HCT116 (cell line): ENCODE results near the gene PCGF5. TPM values are rescaled to one million over a fixed set of nuclear protein-coding genes. Genes with fewer than 3 reads are reported as not detected.

Experiments used
- ATAC-seq: fragments of 200-7000 bp; cut with Tn5 transposase; 2 replicates; pipeline ENCODE4 v1.9.1; 2020; ENCODE audit warnings: mild to moderate bottlenecking, moderate library complexity
- BruUV-seq: library from RNA; stranded (reverse); fragments of 400-500 nt; replicated peaks from 2 replicates; lab custom pipeline; 2021; lab: Mats Ljungman, UMichigan
- CTCF ChIA-PET: fragments of 300-600 bp; sonication (Branson Sonifier 250); formaldehyde crosslinking; loops from one replicate; lab custom pipeline; 2021; ENCODE audit warnings: antibody characterized with exemption; lab: Charles Lee
- POLR2A ChIA-PET: fragments of 300-600, 350-600 bp; sonication (Branson Sonifier 250); formaldehyde crosslinking; loops from one replicate; lab custom pipeline; 2021; ENCODE audit warnings: antibody characterized with exemption; lab: Charles Lee
- RAD21 ChIA-PET, 2 experiments: fragments of 300-600 bp; sonication (Branson Sonifier 250); formaldehyde crosslinking; loops; one replicate each; lab custom pipeline; 2023; ENCODE audit warnings: low total read pairs in 2 of 2; ENCODE audit not compliant: uncharacterized antibody in 2 of 2, unreplicated experiment in 2 of 2, low non-redundant PET in 1 of 2; lab: Charles Lee
- DNase-seq: peaks from one replicate; pipeline ENCODE4 v3.0.0-alpha.2; 2010; ENCODE audit warnings: low read depth, low spot score
- H2AFZ ChIP-seq: fragments of 200-600 bp; shearing (Covaris generic), sonication (generic); 2 replicates; pipeline ENCODE4 v1.6.1; 2017; ENCODE audit warnings: low read depth, mixed run types, mixed read lengths, antibody characterized with exemption, low read length; ENCODE audit not compliant: poor library complexity, severe bottlenecking
- H3K27ac ChIP-seq: 2 replicates; pipeline ENCODE4 v1.5.1; 2012; ENCODE audit warnings: low read depth, low read length
- H3K27me3 ChIP-seq: fragments of 200-600 bp; sonication (generic); 2 replicates; pipeline ENCODE4 v1.6.1; 2016; ENCODE audit warnings: mixed run types, low read length, mixed read lengths; ENCODE audit not compliant: insufficient read depth
- H3K36me3 ChIP-seq, 2 experiments: fragments of 200-500 bp in 1 of 2; fragments of 200-600 bp in 1 of 2; sonication (Bioruptor generic) in 1 of 2; sonication (generic) in 1 of 2; 2 replicates each; pipeline versions ENCODE4 v1.5.1 to v1.6.1; 2014 to 2016; ENCODE audit warnings: low read length in 2 of 2, inconsistent platforms in 1 of 2, mixed read lengths in 1 of 2, mixed run types in 1 of 2; ENCODE audit not compliant: insufficient read depth in 2 of 2, control insufficient read depth in 1 of 2
- H3K4me1 ChIP-seq, 2 experiments: fragments of 200-600 bp in 1 of 2; sonication (generic) in 1 of 2; 2 replicates each; pipeline versions ENCODE4 v1.5.1 to v1.6.1; 2012 to 2017; ENCODE audit warnings: low read length in 2 of 2, inconsistent platforms in 1 of 2, mild to moderate bottlenecking in 1 of 2, mixed read lengths in 1 of 2, mixed run types in 1 of 2, moderate library complexity in 1 of 2; ENCODE audit not compliant: insufficient read depth in 2 of 2, control insufficient read depth in 1 of 2
- H3K4me2 ChIP-seq: fragments of 200-600 bp; sonication (generic); 2 replicates; pipeline ENCODE4 v1.6.1; 2017; ENCODE audit warnings: mixed run types, low read length, mixed read lengths
- H3K4me3 ChIP-seq, 2 experiments: fragments of 200-600 bp in 1 of 2; sonication (generic) in 1 of 2; replicated peaks in 1 of 2; 2 replicates each; pipeline ENCODE4 v1.5.1; 2011 to 2016; ENCODE audit warnings: low read length in 2 of 2, control low read depth in 1 of 2, low read depth in 1 of 2, mild to moderate bottlenecking in 1 of 2, mixed read lengths in 1 of 2, mixed run types in 1 of 2
- H3K79me2 ChIP-seq: fragments of 200-600 bp; sonication (generic); 2 replicates; pipeline ENCODE4 v1.6.1; 2017; ENCODE audit warnings: mild to moderate bottlenecking, mixed run types, low read length, moderate library complexity, mixed read lengths; ENCODE audit not compliant: insufficient read depth
- H3K9ac ChIP-seq: fragments of 200-600 bp; sonication (generic); 2 replicates; pipeline ENCODE4 v1.6.1; 2016; ENCODE audit warnings: low read length, mixed read lengths
- H3K9me2 ChIP-seq: fragments of 200-600 bp; sonication (generic), shearing (Covaris generic); 2 replicates; pipeline ENCODE4 v1.6.1; 2017; ENCODE audit warnings: mixed run types, mild to moderate bottlenecking, moderate library complexity; ENCODE audit not compliant: insufficient read depth
- H3K9me3 ChIP-seq, 2 experiments: fragments of 200-500 bp in 1 of 2; fragments of 200-600 bp in 1 of 2; sonication (Bioruptor generic) in 1 of 2; sonication (generic) in 1 of 2; 2 replicates each; pipeline ENCODE4 v1.6.1; 2014 to 2017; ENCODE audit warnings: low read length in 2 of 2, mixed read lengths in 2 of 2, inconsistent platforms in 1 of 2, low read depth in 1 of 2, mild to moderate bottlenecking in 1 of 2, mixed run types in 1 of 2, moderate library complexity in 1 of 2; ENCODE audit not compliant: control insufficient read depth in 1 of 2, insufficient read depth in 1 of 2
- H4K20me1 ChIP-seq: fragments of 200-600 bp; sonication (generic), shearing (Covaris generic); 2 replicates; pipeline ENCODE4 v1.6.1; 2017; ENCODE audit warnings: mixed run types, mild to moderate bottlenecking, moderate library complexity; ENCODE audit not compliant: insufficient read depth
- CBX3 ChIP-seq: IDR thresholded peaks from 2 replicates; pipeline ENCODE4 v1.6.1; 2012; ENCODE audit warnings: low read depth
- CEBPB ChIP-seq: IDR thresholded peaks from 2 replicates; pipeline ENCODE4 v1.6.1; 2012; ENCODE audit warnings: low read depth
- CTCF ChIP-seq, 3 experiments: fragments of 200-600 bp in 1 of 3; sonication (generic) in 1 of 3; IDR thresholded peaks in 2 of 3; conservative IDR thresholded peaks in 1 of 3; 2 replicates each; pipeline ENCODE4 v1.5.1; 2012 to 2017; ENCODE audit warnings: low read depth in 2 of 3, low read length in 2 of 3, antibody characterized with exemption in 1 of 3, borderline replicate concordance in 1 of 3, control low read depth in 1 of 3, mild to moderate bottlenecking in 1 of 3, mixed read lengths in 1 of 3, mixed run types in 1 of 3, moderate library complexity in 1 of 3; ENCODE audit not compliant: insufficient read depth in 1 of 3
- EGR1 ChIP-seq: IDR thresholded peaks from 2 replicates; pipeline ENCODE4 v1.6.1; 2012; ENCODE audit warnings: low read depth
- EZH2 ChIP-seq: fragments of 200-600 bp; sonication (generic); IDR thresholded peaks from 2 replicates; pipeline ENCODE4 v1.6.1; 2017; ENCODE audit warnings: antibody characterized with exemption, mixed run types
- JUND ChIP-seq: IDR thresholded peaks from 2 replicates; pipeline ENCODE4 v1.6.1; 2012
- POLR2A ChIP-seq: IDR thresholded peaks from 2 replicates; pipeline ENCODE4 v1.7.0; 2011; ENCODE audit warnings: borderline replicate concordance; ENCODE audit not compliant: insufficient read depth, insufficient read length; ENCODE audit errors: extremely low read depth
- SP1 ChIP-seq: IDR thresholded peaks from 2 replicates; pipeline ENCODE4 v1.6.1; 2012; ENCODE audit warnings: low read depth
- SRF ChIP-seq: IDR thresholded peaks from 2 replicates; pipeline ENCODE4 v1.6.1; 2012; ENCODE audit warnings: low read depth
- YY1 ChIP-seq: IDR thresholded peaks from 2 replicates; pipeline ENCODE4 v1.6.1; 2011; ENCODE audit warnings: low read length, low read depth, moderate library complexity, mild to moderate bottlenecking; ENCODE audit not compliant: insufficient replicate concordance; ENCODE audit errors: extremely low read depth
- ZNF274 ChIP-seq: fragments of 200-500 bp; sonication (Bioruptor generic); IDR thresholded peaks from 2 replicates; pipeline ENCODE4 v1.6.1; 2014; ENCODE audit warnings: mild to moderate bottlenecking, low read depth, low read length, inconsistent platforms
- intact Hi-C: fragments of 100-400 bp; cut with micrococcal nuclease; formaldehyde crosslinking; loops from 2 replicates; pipeline ENCODE4 v1.10.0; 2022
- total RNA-seq: library from RNA; stranded (reverse); gene quantifications from one replicate; pipeline ENCODE4 v1.2.1, GENCODE V29; 2021; ENCODE audit not compliant: unreplicated experiment

Gene PCGF5
- total RNA-seq, 1 experiment from 2014 or later, result 27.5 TPM

- ATAC-seq (no peak), DNase-seq (no peak)
- no peaks in the 10 kb centered on the region for H3K27me3 ChIP-seq
- ChIA-PET POLR2A (no interaction called here), CTCF (interaction anchor here (1.6 kb wide), 1 partner anchor 241 kb away, joined by 9 read pairs; no protein-coding TSS in a partner anchor), RAD21 (no interaction called here)
- no TSS peak for BruUV-seq
- no peak overlapping the region for H2AFZ ChIP-seq
- no peaks in the 10 kb centered on the region for H3K4me1 ChIP-seq
- no peaks in the 10 kb centered on the region for H3K9me3 ChIP-seq
- TF ChIP-seq ZNF274 (no peak), JUND (no peak)
- intact Hi-C loops, result loop anchor here (10.0 kb wide), 1 partner anchor 493 kb away; no protein-coding TSS in a partner anchor
- H3K27ac ChIP-seq, result no peak overlapping the region
- H4K20me1 ChIP-seq, result no peaks in the 10 kb centered on the region
- H3K79me2 ChIP-seq, result no peaks in the 10 kb centered on the region
- peaks cover 2 to 6% of the 10 kb centered on the region in 2 experiments; a peak in 1 of 4 replicates for H3K36me3 ChIP-seq
- H3K9me2 ChIP-seq, result no peaks in the 10 kb centered on the region
- H3K9ac ChIP-seq, result no peak overlapping the region
- no peak overlapping the region for H3K4me3 ChIP-seq
- no peak overlapping the region for H3K4me2 ChIP-seq
Measured at GRCh38 chr10:91247360-91248111, 27.1 kb downstream of the PCGF5 start.

- Histone ChIP-seq H3K9me2 (no peaks in the 10 kb centered on the region), H3K9me3 (no peaks in the 10 kb centered on the region), H3K9ac (no peak overlapping the region)
- TF ChIP-seq CBX3 (no peak), POLR2A (no peak), EZH2 (no peak), CTCF (IDR thresholded peaks at IDR 0.05 in 2 of 3, conservative IDR thresholded peaks at IDR 0.05 in 1 of 3; ENCODE audit: borderline replicate concordance in 1 of 3, insufficient read depth in 1 of 3, low read depth in 2 of 3, low read length in 2 of 3) (no peak), CEBPB (no peak), YY1 (no peak), SP1 (no peak), SRF (no peak), JUND (no peak), EGR1 (no peak)
- TF ChIP-seq, all 23 proteins: peak for 0
- ChIA-PET POLR2A (interaction anchor here (1.0 kb wide), 1 partner anchor 241 kb away, joined by 3 read pairs; no protein-coding TSS in a partner anchor), RAD21 (interaction anchor here (0.6 to 2.2 kb wide), 6 partner anchors 17 to 338 kb away, joined by 3 to 5 read pairs (median 4); no protein-coding TSS in a partner anchor), CTCF (interaction anchor here (0.8 to 3.2 kb wide), 7 partner anchors 161 to 370 kb away, joined by 3 to 42 read pairs (median 12); no protein-coding TSS in a partner anchor)
- Histone ChIP-seq H3K4me2 (no peak overlapping the region), H3K27ac (no peak overlapping the region), H3K79me2 (no peaks in the 10 kb centered on the region), H3K4me3 (no peak overlapping the region), H3K4me1 (no peaks in the 10 kb centered on the region), H2AFZ (no peak overlapping the region), H4K20me1 (no peaks in the 10 kb centered on the region), H3K36me3 (peaks cover 2 to 6% of the 10 kb centered on the region in 2 experiments; a peak in 1 of 4 replicates), H3K27me3 (no peaks in the 10 kb centered on the region)
- ATAC-seq, result no peak
- no peak for DNase-seq
- intact Hi-C loops, result loop anchor here (2.0 to 10.0 kb wide), 2 partner anchors 369 to 495 kb away; no protein-coding TSS in a partner anchor
- no TSS peak for BruUV-seq
Measured at GRCh38 chr10:91249700-91250099, 29.2 kb downstream of the PCGF5 start.
